Transverse colon (tissue), 4 donors: ENCODE measurements around the gene ATP2B1. TPM values are rescaled to one million over a fixed set of nuclear protein-coding genes. Genes with fewer than 3 reads are reported as not detected.
A peak's percentile ranks its signal among the peaks of the same experiment; 100 is the strongest.

Experiments used
- DNase-seq: peaks from one replicate; pipeline ENCODE4 v3.0.0-alpha.2; 2019
- H3K27ac ChIP-seq, 4 donors: fragments of 200-600 bp; sonication (generic); 2 replicates each; pipeline ENCODE4 v1.5.1; 2016 to 2018; ENCODE audit warnings: inconsistent platforms in 4 of 4
- H3K27me3 ChIP-seq: fragments of 200-600 bp; sonication (generic); 2 replicates; pipeline ENCODE4 v1.5.1; 2017; ENCODE audit warnings: inconsistent platforms
- H3K36me3 ChIP-seq, 4 donors: fragments of 200-600 bp; sonication (generic); 2 replicates each; pipeline ENCODE4 v1.5.1; 2017 to 2019; ENCODE audit warnings: inconsistent platforms in 4 of 4
- H3K4me1 ChIP-seq, 4 donors: fragments of 200-600 bp; sonication (generic); 2 replicates each; pipeline ENCODE4 v1.5.1; 2017 to 2020; ENCODE audit warnings: inconsistent platforms in 4 of 4
- H3K4me3 ChIP-seq, 4 donors: fragments of 200-600 bp; sonication (generic); 1 replicate in 1 of 4; 2 replicates in 3 of 4; pipeline versions ENCODE4 v1.5.1 to v1.6.1; 2017 to 2019; ENCODE audit warnings: inconsistent platforms in 4 of 4
- H3K9me3 ChIP-seq, 2 donors: fragments of 200-600 bp; sonication (generic); 2 replicates each; pipeline ENCODE4 v1.5.1; 2017 to 2019; ENCODE audit warnings: inconsistent platforms in 2 of 2
- CTCF ChIP-seq, 5 experiments: fragments of 200-600 bp in 3 of 5; fragments of 450-650 bp in 2 of 5; sonication (generic) in 3 of 5; IDR thresholded peaks; 1 replicate in 2 of 5; 2 replicates in 3 of 5; pipeline ENCODE4 v1.5.1; 2016 to 2017; ENCODE audit warnings: antibody characterized with exemption in 5 of 5, inconsistent platforms in 3 of 5, mild to moderate bottlenecking in 2 of 5, moderate library complexity in 1 of 5
- EP300 ChIP-seq: sonication (generic); formaldehyde crosslinking; IDR thresholded peaks from one replicate; pipeline ENCODE4 v1.6.1; 2017; ENCODE audit warnings: antibody characterized with exemption, low read depth
- POLR2A ChIP-seq: fragments of 450-650 bp; IDR thresholded peaks from one replicate; pipeline ENCODE4 v1.6.1; 2016; ENCODE audit warnings: antibody characterized with exemption, mild to moderate bottlenecking, moderate library complexity
- POLR2AphosphoS5 ChIP-seq, 3 donors: sonication (generic); formaldehyde crosslinking; IDR thresholded peaks; one replicate each; pipeline ENCODE4 v1.6.1; 2016; ENCODE audit warnings: antibody characterized with exemption in 3 of 3
- WGBS, 2 donors: methylation state at CpG; one replicate each; pipeline ENCODE4 v1.1.5; 2018; ENCODE audit warnings: low coverage in 1 of 2; 5-methylcytosine and 5-hydroxymethylcytosine counted together
- in situ Hi-C, 4 donors: fragments of 200-750 bp; cut with MboI; loops; one replicate each; pipeline versions ENCODE4 v1.15.0 to v1.15.1; 2017; ENCODE audit warnings: low sequenced_read_pairs in 3 of 4, low pct_ligation_motif_present in 1 of 4, low pct_unique_long_range_greater_than_20kb in 1 of 4
- intact Hi-C: fragments of 100-400 bp; cut with DNase I; formaldehyde crosslinking; loops from one replicate; pipeline ENCODE4 v1.15.1; 2023; ENCODE audit warnings: low total_unique reads
- total RNA-seq, 4 donors: library from RNA; depleted of rRNA; stranded (reverse); fragments of >200 nt; gene quantifications; one replicate each; pipeline ENCODE4 v1.1.0, GENCODE V29; 2016

ATP2B1 gene
- total RNA-seq, 4 donors from 2014 or later: 52.7 to 235 (median 104) TPM

GRCh38 chr12:89632778-89633177 lies 75.9 kb downstream of the ATP2B1 start:
- Histone ChIP-seq H3K4me1 (peaks cover 0 to 20% (median 5%) of the 10 kb centered on the region in 4 donors), H3K27me3 (no peaks in the 10 kb centered on the region), H3K9me3 (no peaks in the 10 kb centered on the region), H3K27ac (peak overlapping the region in 1 of 4 donors; percentile 50), H3K4me3 (no peak overlapping the region), H3K36me3 (peaks cover 0 to 30% (median 0%) of the 10 kb centered on the region in 4 donors)
- TF ChIP-seq CTCF (IDR thresholded peaks at IDR 0.05) (no peak), POLR2A (no peak)
- DNase-seq: no peak
- in situ Hi-C loops (no loop called here), intact Hi-C loops (no loop called here)
- WGBS, 2 donors: 58 to 61% methylated on average over 1 of the region's 1 CpG

GRCh38 chr12:89622115-89622514 lies 86.5 kb downstream of the ATP2B1 start:
- intact Hi-C loops (no loop called here), in situ Hi-C loops (no loop called here)
- Histone ChIP-seq H3K9me3 (no peaks in the 10 kb centered on the region), H3K27ac (no peak overlapping the region), H3K27me3 (no peaks in the 10 kb centered on the region), H3K36me3 (peaks cover 0 to 27% (median 0%) of the 10 kb centered on the region in 4 donors), H3K4me3 (no peak overlapping the region), H3K4me1 (no peaks in the 10 kb centered on the region)
- TF ChIP-seq POLR2AphosphoS5 (IDR thresholded peaks at IDR 0.05) (no peak), EP300 (no peak), POLR2A (no peak), CTCF (IDR thresholded peaks at IDR 0.05) (no peak)
- no peak for DNase-seq

- WGBS, 2 donors: 80 to 85% methylated on average over 1 of the region's 1 CpG
- in situ Hi-C loops (no loop called here), intact Hi-C loops (no loop called here)
- no peak for DNase-seq
- Histone ChIP-seq H3K36me3 (peaks cover 0 to 28% (median 0%) of the 10 kb centered on the region in 4 donors), H3K4me3 (no peak overlapping the region), H3K27me3 (no peaks in the 10 kb centered on the region), H3K27ac (no peak overlapping the region), H3K9me3 (no peaks in the 10 kb centered on the region), H3K4me1 (no peaks in the 10 kb centered on the region)
- TF ChIP-seq CTCF (IDR thresholded peaks at IDR 0.05) (no peak), POLR2AphosphoS5 (IDR thresholded peaks at IDR 0.05) (no peak), EP300 (no peak), POLR2A (no peak)
Measured at GRCh38 chr12:89621521-89621920, 87.1 kb downstream of the ATP2B1 start.

- DNase-seq: no peak
- TF ChIP-seq POLR2A (no peak), CTCF (IDR thresholded peaks at IDR 0.05) (no peak), POLR2AphosphoS5 (IDR thresholded peaks at IDR 0.05) (no peak), EP300 (no peak)
- no peaks in the 10 kb centered on the region for H3K9me3 ChIP-seq
- H3K4me3 ChIP-seq: no peak overlapping the region
- WGBS, 2 donors: 93 to 100% methylated on average over 2 of the region's 2 CpGs
- intact Hi-C loops (no loop called here), in situ Hi-C loops (no loop called here)
- H3K4me1 ChIP-seq: no peaks in the 10 kb centered on the region
- H3K27ac ChIP-seq: no peak overlapping the region
- no peaks in the 10 kb centered on the region for H3K27me3 ChIP-seq
- H3K36me3 ChIP-seq: peaks cover 0 to 37% (median 0%) of the 10 kb centered on the region in 4 donors
Measured at GRCh38 chr12:89619764-89620163, 88.9 kb downstream of the ATP2B1 start.
